HepG2 (cell line): ENCODE results near the gene CGREF1. TPM values are rescaled to one million over a fixed set of nuclear protein-coding genes. Genes with fewer than 3 reads are reported as not detected.
A peak's percentile ranks its signal among the peaks of the same experiment; 100 is the strongest.

Source experiments
- AGO2 ChIP-seq: fragments of 200-400 bp; formaldehyde crosslinking; optimal IDR thresholded peaks from 2 replicates; pipeline ENCODE3; 2017; ENCODE audit warnings: mild to moderate bottlenecking, low read depth, low read length, moderate library complexity
- AKNA ChIP-seq: sonication (generic); formaldehyde crosslinking; IDR thresholded peaks from 2 replicates; pipeline ENCODE4 v1.4.0; 2020; ENCODE audit warnings: missing genetic modification reagents, borderline replicate concordance
- ELF1 ChIP-seq: sonication (generic); formaldehyde crosslinking; IDR thresholded peaks from 2 replicates; pipeline ENCODE4 v1.4.0; 2020; ENCODE audit warnings: missing genetic modification reagents
- GZF1 ChIP-seq: sonication (generic); formaldehyde crosslinking; IDR thresholded peaks from 2 replicates; pipeline ENCODE4 v1.5.1; 2020; ENCODE audit warnings: mild to moderate bottlenecking, missing genetic modification reagents
- HMG20A ChIP-seq: IDR thresholded peaks from 2 replicates; pipeline ENCODE4 v1.6.1; 2016; ENCODE audit warnings: borderline replicate concordance
- HOXD1 ChIP-seq: sonication (generic); formaldehyde crosslinking; IDR thresholded peaks from 2 replicates; pipeline ENCODE4 v1.5.0; 2020; ENCODE audit warnings: missing genetic modification reagents
- NFKB2 ChIP-seq: sonication (generic); formaldehyde crosslinking; IDR thresholded peaks from 2 replicates; pipeline ENCODE4 v1.4.0; 2020; ENCODE audit warnings: missing genetic modification reagents, borderline replicate concordance
- ZMYM2 ChIP-seq: sonication (generic); formaldehyde crosslinking; IDR thresholded peaks from 2 replicates; pipeline ENCODE4 v1.8.0; 2022; ENCODE audit warnings: mild to moderate bottlenecking, missing genetic modification reagents
- ZNF205 ChIP-seq: IDR thresholded peaks from 2 replicates; pipeline ENCODE4 v1.6.1; 2018; ENCODE audit warnings: missing biosample characterization, missing genetic modification reagents
- ZNF710 ChIP-seq: sonication (generic); formaldehyde crosslinking; IDR thresholded peaks from 2 replicates; pipeline ENCODE4 v1.5.0; 2020; ENCODE audit warnings: mild to moderate bottlenecking, missing genetic modification reagents, borderline replicate concordance
- ZNF75D ChIP-seq: sonication (generic); formaldehyde crosslinking; IDR thresholded peaks from 2 replicates; pipeline ENCODE4 v1.8.1; 2023; ENCODE audit warnings: missing genetic modification reagents, mild to moderate bottlenecking, borderline replicate concordance
- polyA plus RNA-seq, 8 experiments: library from polyadenylated mRNA; depleted of rRNA in 3 of 8; stranded (reverse) in 7 of 8; unstranded in 1 of 8; fragments of >200 nt; fragmentation: Illumina TruSeq in 4 of 8; extraction: Trizol in 4 of 8; gene quantifications; 2 replicates each; pipeline versions ENCODE4 v1.2.1 to v1.2.3, GENCODE V29; 2011 to 2016; ENCODE audit warnings: low read depth in 4 of 8, missing spikeins in 1 of 8, mixed read lengths in 1 of 8; ENCODE audit not compliant: insufficient read depth in 1 of 8
- total RNA-seq, 5 experiments: library from RNA; depleted of rRNA; stranded (reverse); fragments of >200 nt; fragmentation: Illumina TruSeq; extraction: Trizol; gene quantifications; 2 replicates each; pipeline ENCODE4 v1.2.3, GENCODE V29; 2016; ENCODE audit warnings: low read depth in 1 of 5
- TF ChIP-seq, protein P1 (sequence below), 2 experiments: fragments of 450-650 bp in 1 of 2; sonication (generic) in 1 of 2; formaldehyde crosslinking in 1 of 2; IDR thresholded peaks; 2 replicates each; pipeline versions ENCODE4 v1.6.1 to v1.8.0; 2016 to 2022; ENCODE audit warnings: antibody characterized with exemption in 1 of 2, mild to moderate bottlenecking in 1 of 2, missing genetic modification reagents in 1 of 2

Gene CGREF1
- total and polyA plus RNA-seq, 2 of the 13 experiments (the other 11 are each of a cell fraction or from before 2014, with no cell fraction given) = 13.9 to 23.4 TPM

GRCh38 chr2:27092696-27093429 lies 26.1 kb downstream of the CGREF1 start (continued):
- TF ChIP-seq AKNA (CRISPR knock-in tag) (no peak), NFKB2 (peak; percentile 72; the same call in 1 of the 2 replicates), HMG20A (CRISPR knock-in tag) (peak; percentile 25; the same call in 1 of the 2 replicates), HOXD1 (peak; percentile 26; the same call in 1 of the 2 replicates), ZNF75D (no peak), ZNF710 (CRISPR knock-in tag) (no peak; the same call in 1 of the 2 replicates), ELF1 (CRISPR knock-in tag) (peak; percentile 62; the same call in 1 of the 2 replicates), GZF1 (CRISPR knock-in tag) (0 out of 2 replicates have a peak, but pooled peaks have one; percentile 42), ZMYM2 (CRISPR knock-in tag) (peak; percentile 79; the same call in 1 of the 2 replicates), AGO2 (no peak), ZNF205 (CRISPR knock-in tag) (peak; percentile 84)
- TF ChIP-seq, protein P1, sequence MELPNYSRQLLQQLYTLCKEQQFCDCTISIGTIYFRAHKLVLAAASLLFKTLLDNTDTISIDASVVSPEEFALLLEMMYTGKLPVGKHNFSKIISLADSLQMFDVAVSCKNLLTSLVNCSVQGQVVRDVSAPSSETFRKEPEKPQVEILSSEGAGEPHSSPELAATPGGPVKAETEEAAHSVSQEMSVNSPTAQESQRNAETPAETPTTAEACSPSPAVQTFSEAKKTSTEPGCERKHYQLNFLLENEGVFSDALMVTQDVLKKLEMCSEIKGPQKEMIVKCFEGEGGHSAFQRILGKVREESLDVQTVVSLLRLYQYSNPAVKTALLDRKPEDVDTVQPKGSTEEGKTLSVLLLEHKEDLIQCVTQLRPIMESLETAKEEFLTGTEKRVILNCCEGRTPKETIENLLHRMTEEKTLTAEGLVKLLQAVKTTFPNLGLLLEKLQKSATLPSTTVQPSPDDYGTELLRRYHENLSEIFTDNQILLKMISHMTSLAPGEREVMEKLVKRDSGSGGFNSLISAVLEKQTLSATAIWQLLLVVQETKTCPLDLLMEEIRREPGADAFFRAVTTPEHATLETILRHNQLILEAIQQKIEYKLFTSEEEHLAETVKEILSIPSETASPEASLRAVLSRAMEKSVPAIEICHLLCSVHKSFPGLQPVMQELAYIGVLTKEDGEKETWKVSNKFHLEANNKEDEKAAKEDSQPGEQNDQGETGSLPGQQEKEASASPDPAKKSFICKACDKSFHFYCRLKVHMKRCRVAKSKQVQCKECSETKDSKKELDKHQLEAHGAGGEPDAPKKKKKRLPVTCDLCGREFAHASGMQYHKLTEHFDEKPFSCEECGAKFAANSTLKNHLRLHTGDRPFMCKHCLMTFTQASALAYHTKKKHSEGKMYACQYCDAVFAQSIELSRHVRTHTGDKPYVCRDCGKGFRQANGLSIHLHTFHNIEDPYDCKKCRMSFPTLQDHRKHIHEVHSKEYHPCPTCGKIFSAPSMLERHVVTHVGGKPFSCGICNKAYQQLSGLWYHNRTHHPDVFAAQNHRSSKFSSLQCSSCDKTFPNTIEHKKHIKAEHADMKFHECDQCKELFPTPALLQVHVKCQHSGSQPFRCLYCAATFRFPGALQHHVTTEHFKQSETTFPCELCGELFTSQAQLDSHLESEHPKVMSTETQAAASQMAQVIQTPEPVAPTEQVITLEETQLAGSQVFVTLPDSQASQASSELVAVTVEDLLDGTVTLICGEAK (IDR thresholded peaks at IDR 0.05) = no peak
- TF ChIP-seq, protein P1 (CRISPR knock-in tag; IDR thresholded peaks at IDR 0.05) = peak; percentile 79
